Lower leg skin (tissue), 3 donors: Measurements from ENCODE around the gene UBA1.

Source experiments
- CTCF ChIP-seq, 3 donors: fragments of 450-650 bp; IDR thresholded peaks; one replicate each; pipeline ENCODE4 v1.5.1; 2016; ENCODE audit warnings: antibody characterized with exemption in 3 of 3, mild to moderate bottlenecking in 3 of 3, moderate library complexity in 2 of 3
- POLR2A ChIP-seq, 2 donors: fragments of 450-650 bp; IDR thresholded peaks; one replicate each; pipeline ENCODE4 v1.6.1; 2016 to 2017; ENCODE audit warnings: antibody characterized with exemption in 2 of 2, mild to moderate bottlenecking in 1 of 2, moderate library complexity in 1 of 2

- no peak for TF ChIP-seq CTCF (IDR thresholded peaks at IDR 0.05)
- TF ChIP-seq POLR2A (IDR thresholded peaks at IDR 0.05), result no peak
Observed at GRCh38 chrX:47145395-47146120, 48.1 kb upstream of the UBA1 start.
